Ovary (tissue), 3 donors: ENCODE data around the gene VSX2.

Experiments used
- CTCF ChIP-seq, 3 donors: fragments of 450-650 bp in 2 of 3; fragments of 200-600 bp in 1 of 3; IDR thresholded peaks; one replicate each; pipeline versions ENCODE4 v1.5.1 to v1.8.0; 2016 to 2022; ENCODE audit warnings: antibody characterized with exemption in 3 of 3, mild to moderate bottlenecking in 1 of 3
- EP300 ChIP-seq: sonication (generic); formaldehyde crosslinking; IDR thresholded peaks from one replicate; pipeline ENCODE4 v1.6.1; 2017; ENCODE audit warnings: antibody characterized with exemption
- POLR2A ChIP-seq: fragments of 450-650 bp; IDR thresholded peaks from one replicate; pipeline ENCODE4 v1.6.1; 2017; ENCODE audit warnings: antibody characterized with exemption, mild to moderate bottlenecking, moderate library complexity
- donor health status: DM: no; HTN: no; CAD: no.

DNA sequence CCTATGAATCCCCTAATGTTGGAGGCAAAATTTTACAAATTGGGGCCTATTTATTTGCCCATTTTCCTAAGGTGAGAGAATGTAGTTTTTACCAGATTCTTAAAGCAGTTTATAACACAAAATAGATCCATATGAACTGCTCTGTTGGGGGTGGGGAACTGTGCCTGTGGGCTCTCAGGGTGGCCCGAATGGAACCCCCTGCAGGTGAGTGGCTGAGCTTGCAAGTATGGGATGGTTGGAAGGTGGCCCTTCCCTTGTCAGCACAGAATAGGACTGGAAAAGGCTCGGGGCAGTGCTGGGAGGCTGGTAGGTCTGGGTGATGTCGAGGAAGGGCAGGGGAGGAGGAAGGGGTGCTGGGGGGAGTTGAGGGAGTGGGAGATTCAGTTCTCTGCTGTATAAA is 4.9 kb downstream of the VSX2 start:
- no peak for TF ChIP-seq CTCF (IDR thresholded peaks at IDR 0.05)
- no peak for TF ChIP-seq POLR2A
- no peak for TF ChIP-seq EP300
